Measurements from ENCODE around the gene ZFAND3. TPM values are rescaled to one million over a fixed set of nuclear protein-coding genes. Genes with fewer than 3 reads are reported as not detected.

ZFAND3 gene
- total and polyA plus RNA-seq, 2 donors (not counting 3 experiments of a cell fraction or from before 2014, with no cell fraction given): 15.4 to 54.2 TPM

GRCh38 chr6:37982317-37982716, 162.8 kb downstream of the ZFAND3 start:
- Histone ChIP-seq H3K79me2 (ENCODE audit: control insufficient read depth, insufficient read depth, low read length) (peaks cover 73% of the 10 kb centered on the region), H3K9me1 (replicated peaks; ENCODE audit: control insufficient read depth, extremely low read depth, insufficient read depth, low read length) (no peaks in the 10 kb centered on the region), H2AFZ (ENCODE audit: low read depth, low read length) (no peak overlapping the region), H3K4me2 (ENCODE audit: insufficient read depth, low read length) (no peak overlapping the region), H3K9ac (replicated peaks; ENCODE audit: extremely low read depth, insufficient read depth, low read length) (no peak overlapping the region), H3K4me1 (ENCODE audit: control insufficient read depth, extremely low read depth, insufficient read depth, low read length) (no peaks in the 10 kb centered on the region), H3K9me3 (replicated peaks; ENCODE audit: control insufficient read depth, insufficient read depth, low read length) (no peaks in the 10 kb centered on the region), H3K4me3 (replicated peaks in 1 of 3; ENCODE audit: insufficient read depth in 1 of 3, low read depth in 1 of 3, low read length in 3 of 3) (no peak overlapping the region), H3K36me3 (ENCODE audit: control insufficient read depth in 2 of 2, extremely low read depth in 1 of 2, insufficient read depth in 2 of 2, low read length in 2 of 2) (no peaks in the 10 kb centered on the region), H3K27me3 (ENCODE audit: control insufficient read depth in 2 of 2, insufficient read depth in 2 of 2, low read length in 2 of 2) (no peaks in the 10 kb centered on the region), H4K20me1 (replicated peaks; ENCODE audit: control insufficient read depth, extremely low read depth, insufficient read depth, low read length) (peaks cover 27% of the 10 kb centered on the region), H3K27ac (ENCODE audit: insufficient read depth, low read depth, low read length) (no peak overlapping the region)
- no peak for DNase-seq (ENCODE audit: low read depth, low spot score)
- dilution Hi-C loops (cut with MboI; ENCODE audit: extremely low pct_ligation_motif_present, low sequenced_read_pairs): no loop called here
- FAIRE-seq: no peak
- no TSS peak for BruUV-seq (replicated peaks)
- TF ChIP-seq POLR2A (IDR thresholded peaks at IDR 0.05; ENCODE audit: low read depth, low read length) (no peak), POLR2AphosphoS5 (IDR thresholded peaks at IDR 0.05; ENCODE audit: insufficient read depth, low read depth, low read length) (no peak), FOS (IDR thresholded peaks at IDR 0.05; ENCODE audit: borderline replicate concordance, insufficient read depth, low read length) (no peak), JUN (IDR thresholded peaks at IDR 0.05; ENCODE audit: borderline replicate concordance, insufficient read depth, insufficient read length, low read depth) (no peak), CTCF (IDR thresholded peaks at IDR 0.05; ENCODE audit: extremely low read depth in 1 of 2, insufficient read depth in 1 of 2, low read depth in 1 of 2, low read length in 2 of 2) (no peak), EZH2 (IDR thresholded peaks at IDR 0.05; ENCODE audit: borderline replicate concordance, low read depth, low read length, severe bottlenecking) (no peak), MYC (IDR thresholded peaks at IDR 0.05; ENCODE audit: low read depth, low read length) (no peak), GATA2 (IDR thresholded peaks at IDR 0.05; ENCODE audit: insufficient read depth, insufficient read length, low read depth, low read length) (no peak)
- TF ChIP-seq, protein P1, sequence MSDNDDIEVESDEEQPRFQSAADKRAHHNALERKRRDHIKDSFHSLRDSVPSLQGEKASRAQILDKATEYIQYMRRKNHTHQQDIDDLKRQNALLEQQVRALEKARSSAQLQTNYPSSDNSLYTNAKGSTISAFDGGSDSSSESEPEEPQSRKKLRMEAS (IDR thresholded peaks at IDR 0.05; ENCODE audit: insufficient read depth, insufficient read length): no peak
- ChIA-PET CTCF (no interaction called here), POLR2A (no interaction called here)
- intact Hi-C loops (cut with micrococcal nuclease): no loop called here
